GM19467 (cell line): Measurements from ENCODE around the gene GOSR1.
A peak's percentile ranks its signal among the peaks of the same experiment; 100 is the strongest.
"Not testable (repeated sequence)": the region's sequence is repeated elsewhere in the genome, so short reads cannot be mapped to it uniquely, and the experiment has no call there.

ENCODE experiments used
- ATAC-seq: cut with Tn5 transposase; IDR thresholded peaks from one replicate; pipeline ENCODE4 v1.9.1; 2021; ENCODE audit warnings: mild to moderate bottlenecking, moderate library complexity; ENCODE audit not compliant: unreplicated experiment

The GOSR1 gene

DNA sequence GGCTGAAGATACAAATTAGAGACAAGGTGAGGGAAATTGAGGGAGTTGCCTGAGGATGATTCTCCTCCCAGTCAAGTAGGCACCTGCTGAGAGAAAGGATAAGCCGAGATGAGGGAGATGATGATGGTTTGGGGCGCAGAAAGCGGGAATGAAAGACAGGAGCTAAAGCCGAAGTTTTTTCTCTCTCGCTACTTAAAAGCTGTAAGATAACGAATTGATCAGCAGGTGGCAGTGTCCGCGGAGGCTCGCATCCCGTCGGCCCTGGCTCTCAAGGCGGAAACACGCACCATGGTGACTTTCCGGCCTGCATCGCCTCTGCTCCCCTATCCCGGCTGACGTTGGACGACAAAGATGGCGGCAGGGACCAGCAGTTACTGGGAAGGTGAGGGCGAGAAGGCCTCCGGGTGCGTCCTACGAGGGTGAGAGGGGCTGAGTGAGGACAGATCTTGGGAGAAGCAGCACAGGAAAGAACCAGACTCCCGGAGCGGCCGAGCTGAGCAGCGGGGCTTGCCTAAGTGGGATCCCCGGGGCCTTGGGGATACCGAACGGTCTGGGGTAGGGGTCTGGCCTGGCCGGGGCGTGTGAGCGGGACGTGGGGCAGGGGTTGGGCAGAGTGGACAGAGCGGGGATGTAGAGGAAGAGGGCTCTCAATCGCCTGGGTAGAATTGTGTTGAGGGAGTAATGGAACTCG lies at the start of gene GOSR1:
Gene GOSR1, plus strand, starts transcription at position 326 of the 691 bp plus-strand sequence. Its CDS starts 26 bp downstream, at position 352.
- ATAC-seq, result peak; percentile 86

DNA sequence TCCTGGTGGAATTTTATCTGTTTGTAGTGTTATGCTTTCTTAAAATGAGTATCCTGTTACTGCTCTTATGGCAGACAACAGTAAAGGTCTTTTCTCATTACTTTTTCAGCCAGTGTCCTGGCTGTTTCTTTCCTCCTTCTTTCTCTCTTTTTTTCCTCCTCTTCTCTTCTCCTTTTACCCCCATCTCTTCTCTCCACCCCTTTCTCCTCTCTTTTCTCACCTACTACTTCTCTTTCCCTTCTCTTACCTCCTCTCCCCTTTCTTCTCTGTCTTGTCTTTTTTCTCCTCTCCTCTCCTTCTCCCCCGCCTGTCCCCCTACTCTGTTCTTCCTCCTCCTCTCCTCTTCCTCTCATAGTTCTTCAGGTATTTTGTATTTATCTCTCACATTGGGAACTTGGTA lies 49.6 kb upstream of the GOSR1 start:
- no peak for ATAC-seq

DNA sequence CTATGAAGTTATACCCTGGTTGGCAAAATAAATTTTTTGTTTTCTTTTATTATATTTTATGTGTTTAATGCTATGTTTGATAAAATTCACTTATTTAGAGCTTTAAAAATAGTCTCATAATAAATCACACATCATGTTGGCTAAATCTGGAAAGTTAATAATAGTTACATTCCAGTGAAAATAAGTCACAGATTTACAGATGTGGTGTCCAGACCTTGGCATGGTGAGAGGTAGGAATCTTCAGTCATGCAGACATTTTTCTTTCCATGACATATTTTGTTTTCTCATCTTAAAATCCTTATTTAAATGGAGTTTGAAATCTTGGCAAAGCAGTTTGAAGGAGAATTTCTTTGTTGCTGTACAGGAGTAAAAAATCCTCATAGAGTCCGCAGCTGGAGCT lies 48.1 kb upstream of the GOSR1 start:
- ATAC-seq, result no peak

DNA sequence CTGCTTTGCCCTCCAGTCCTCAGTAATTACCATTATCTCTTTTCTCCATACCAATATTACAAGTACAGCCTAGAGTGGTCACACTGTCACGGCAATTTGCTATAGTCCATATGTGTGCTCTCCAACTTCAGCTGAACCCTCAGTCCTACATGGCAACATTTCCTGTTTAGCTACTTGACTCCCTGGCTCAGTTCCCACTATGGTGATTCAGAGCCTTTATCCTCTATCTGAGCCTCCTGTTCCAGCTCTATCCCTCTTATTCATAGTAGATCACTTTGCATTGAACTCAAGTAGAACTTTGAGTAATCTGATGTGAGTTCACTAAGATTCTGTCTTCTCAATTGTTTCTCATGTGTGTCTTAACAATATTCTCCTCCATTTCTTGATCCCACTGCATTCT lies 43.7 kb upstream of the GOSR1 start:
- no peak for ATAC-seq

DNA sequence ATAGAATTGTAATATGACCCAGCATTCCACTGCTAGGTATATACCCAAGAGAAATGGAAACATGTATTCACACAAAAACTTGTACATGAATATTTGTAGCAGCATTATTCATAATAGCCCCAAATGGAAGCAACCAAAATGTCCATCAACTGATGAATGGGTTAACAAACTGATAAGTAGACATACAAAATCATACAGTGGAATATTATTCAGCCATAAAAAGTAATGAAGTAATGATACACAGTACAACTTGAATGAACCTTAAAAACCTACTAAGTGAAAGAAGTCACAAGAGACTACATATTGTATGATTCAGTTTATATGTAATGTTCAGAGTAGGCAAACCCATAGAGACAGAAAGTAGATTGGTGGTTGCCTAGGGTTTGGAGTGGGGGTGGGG lies 40.5 kb upstream of the GOSR1 start:
- ATAC-seq, result no peak

DNA sequence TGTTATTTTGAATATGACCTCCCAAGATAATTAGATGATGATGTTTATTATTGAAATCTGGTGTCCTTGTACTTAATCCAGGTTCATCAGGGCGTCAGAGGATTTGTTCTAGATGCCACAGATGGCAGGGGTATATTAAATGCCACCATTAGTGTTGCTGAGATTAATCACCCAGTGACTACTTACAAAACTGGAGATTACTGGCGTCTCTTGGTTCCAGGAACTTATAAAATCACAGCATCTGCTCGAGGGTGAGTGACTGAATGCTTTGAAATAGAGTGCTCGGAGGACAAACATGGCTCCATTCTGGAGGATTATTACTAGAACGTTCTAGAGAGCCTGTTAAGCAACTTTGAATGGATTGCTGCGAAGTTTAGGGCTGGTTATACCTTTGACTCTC lies 33.5 kb upstream of the GOSR1 start:
- no peak for ATAC-seq

DNA sequence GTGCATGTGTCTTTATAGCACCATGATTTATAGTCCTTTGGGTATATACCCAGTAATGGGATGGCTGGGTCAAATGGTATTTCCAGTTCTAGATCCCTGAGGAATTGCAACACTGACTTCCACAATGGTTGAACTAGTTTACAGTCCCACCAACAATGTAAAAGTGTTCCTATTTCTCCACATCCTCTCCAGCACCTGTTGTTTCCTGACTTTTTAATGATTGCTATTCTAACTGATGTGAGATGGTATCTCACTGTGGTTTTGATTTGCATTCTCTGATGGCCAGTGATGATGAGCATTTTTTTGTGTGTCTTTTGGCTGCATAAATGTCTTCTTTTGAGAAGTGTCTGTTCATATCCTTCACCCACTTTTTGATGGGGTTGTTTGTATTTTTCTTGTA lies 30.6 kb upstream of the GOSR1 start:
- not testable (repeated sequence) for ATAC-seq

DNA sequence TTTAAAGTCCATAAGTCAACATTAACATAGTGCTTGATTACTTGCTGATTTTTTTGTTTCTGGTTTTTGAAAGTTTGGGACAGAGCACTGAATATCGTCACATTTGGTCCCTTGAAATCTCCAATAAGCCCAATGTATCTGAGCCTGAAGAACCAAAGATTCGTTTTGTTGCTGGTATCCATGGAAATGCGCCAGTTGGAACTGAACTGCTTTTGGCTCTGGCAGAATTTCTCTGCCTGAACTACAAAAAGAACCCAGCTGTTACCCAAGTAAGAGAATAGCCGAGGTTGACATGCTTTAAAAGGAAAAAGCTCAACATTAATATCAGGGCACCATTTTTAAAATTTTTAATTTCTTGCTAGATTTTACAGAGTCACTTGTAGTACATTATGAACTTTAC lies 27.7 kb upstream of the GOSR1 start:
- no peak for ATAC-seq

DNA sequence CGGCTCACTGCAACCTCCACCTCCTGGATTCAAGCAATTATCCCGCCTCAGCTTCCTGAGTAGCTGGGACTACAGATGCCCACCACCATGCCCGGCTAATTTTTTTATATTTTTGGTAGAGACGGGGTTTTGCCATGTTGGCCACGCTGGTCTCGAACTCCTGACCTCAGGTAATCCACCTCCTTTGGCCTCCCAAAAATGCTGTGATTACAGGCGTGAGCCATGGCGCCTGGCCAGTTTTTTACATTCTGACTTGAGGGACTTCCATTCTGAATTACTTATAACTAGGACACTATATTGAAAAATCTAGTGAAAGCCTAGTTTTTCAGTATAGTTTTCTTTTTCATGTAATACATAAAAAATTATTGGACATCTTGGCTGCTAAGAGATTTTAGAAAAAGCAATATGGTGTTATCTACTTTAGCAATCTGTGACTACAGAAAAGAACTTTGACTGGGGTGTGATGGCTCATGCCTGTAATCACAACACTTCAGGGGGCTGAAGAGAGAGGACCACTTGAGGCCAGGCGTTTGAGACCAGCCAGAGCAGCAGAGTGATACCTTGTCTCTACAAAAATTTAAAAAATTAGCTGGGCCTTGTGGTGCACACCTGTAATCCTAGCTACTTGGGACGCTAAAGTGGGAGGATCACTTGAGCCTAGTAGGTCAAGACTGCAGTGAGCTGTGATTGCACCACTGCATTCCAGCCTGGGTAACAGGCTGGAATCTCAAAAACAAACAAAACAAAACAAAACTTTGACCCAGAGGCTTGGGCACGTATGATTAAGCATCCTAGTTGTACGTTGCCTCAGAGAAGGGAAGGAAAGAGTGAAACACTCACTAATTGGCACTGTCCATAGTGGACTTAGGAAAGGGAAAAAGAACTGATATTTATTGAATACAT lies 26.8 kb upstream of the GOSR1 start:
- no peak for ATAC-seq

DNA sequence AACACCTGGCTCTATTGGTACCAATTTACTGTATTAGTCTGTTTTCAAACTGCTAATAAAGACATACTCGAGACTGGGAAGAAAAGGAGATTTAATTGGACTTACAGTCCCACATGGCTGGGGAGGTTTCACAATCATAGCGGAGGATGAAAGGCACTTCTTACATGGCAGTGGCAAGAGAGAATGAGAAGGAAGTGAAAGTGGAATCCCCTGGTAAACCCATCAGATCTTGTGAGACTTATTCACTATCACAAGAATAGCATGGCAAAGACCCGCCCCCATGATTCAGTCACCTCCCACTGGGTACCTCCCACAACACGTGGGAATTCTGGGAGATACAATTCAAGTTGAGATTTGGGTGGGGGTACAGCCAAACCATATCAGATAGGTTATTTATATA lies 22.6 kb upstream of the GOSR1 start:
- no peak for ATAC-seq

DNA sequence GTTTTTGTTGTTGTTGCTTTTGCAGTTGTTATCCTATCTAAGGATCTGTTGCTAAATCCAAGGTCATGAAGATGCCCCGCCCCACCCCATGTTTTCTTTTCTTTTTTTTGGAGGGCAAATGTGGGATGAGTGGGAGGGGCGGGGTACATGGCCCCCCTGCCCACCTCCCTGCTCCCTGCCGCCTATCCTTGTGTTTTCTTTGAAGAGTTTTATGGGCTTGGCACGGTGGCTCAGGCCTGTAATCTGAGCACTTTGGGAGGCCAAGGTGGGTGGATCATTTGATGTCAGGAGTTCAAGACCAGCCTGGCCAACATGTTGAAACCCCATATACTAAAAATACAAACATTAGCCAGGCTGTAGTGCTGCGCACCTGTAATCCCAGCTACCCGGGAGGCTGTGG lies 18.8 kb upstream of the GOSR1 start:
- ATAC-seq, result no peak

DNA sequence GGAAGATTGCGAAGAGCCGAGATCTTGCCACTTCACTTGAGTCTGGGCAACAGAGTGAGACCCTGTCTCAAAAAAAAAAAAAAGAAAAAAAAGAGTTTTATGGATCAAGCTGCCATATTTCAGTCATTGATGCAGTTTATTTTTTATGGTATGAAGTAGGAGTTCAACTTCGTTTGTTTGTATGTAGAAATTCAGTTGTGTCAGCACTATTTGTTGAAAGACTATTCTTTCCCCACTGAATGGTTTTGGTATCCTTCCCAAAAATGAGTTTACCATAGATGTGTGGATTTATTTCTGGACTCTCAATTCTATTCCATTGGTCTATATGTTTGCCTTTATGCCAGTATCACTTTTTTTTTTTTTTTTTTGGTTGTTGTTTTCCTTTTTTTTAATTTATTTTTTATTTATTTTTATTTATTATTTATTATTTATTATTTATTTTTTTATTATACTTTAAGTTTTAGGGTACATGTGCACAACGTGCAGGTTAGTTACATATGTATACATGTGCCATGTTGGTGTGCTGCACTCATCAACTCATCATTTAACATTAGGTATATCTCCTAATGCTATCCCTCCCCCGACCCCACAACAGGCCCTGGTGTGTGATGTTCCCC lies 18.3 kb upstream of the GOSR1 start:
- ATAC-seq, result not testable (repeated sequence)

DNA sequence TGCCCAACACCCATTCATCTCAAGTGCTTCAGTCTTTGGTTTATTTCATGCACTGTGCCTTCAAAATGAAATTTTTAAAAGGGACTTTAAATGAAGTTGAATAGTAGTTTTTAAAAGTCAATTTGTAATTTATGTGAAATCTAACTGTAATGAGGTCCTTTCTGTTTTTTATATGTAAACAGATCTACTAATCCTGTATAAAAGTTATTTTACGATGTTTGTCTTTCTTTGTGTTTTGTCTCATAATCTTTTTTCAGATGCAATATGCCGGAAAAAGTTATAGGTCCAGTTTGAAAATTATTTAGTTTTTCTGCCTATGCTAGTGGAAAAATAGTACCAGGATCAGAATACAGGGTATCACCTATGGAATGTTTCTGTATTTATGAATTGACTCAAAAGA lies 8.7 kb upstream of the GOSR1 start:
- no peak for ATAC-seq

DNA sequence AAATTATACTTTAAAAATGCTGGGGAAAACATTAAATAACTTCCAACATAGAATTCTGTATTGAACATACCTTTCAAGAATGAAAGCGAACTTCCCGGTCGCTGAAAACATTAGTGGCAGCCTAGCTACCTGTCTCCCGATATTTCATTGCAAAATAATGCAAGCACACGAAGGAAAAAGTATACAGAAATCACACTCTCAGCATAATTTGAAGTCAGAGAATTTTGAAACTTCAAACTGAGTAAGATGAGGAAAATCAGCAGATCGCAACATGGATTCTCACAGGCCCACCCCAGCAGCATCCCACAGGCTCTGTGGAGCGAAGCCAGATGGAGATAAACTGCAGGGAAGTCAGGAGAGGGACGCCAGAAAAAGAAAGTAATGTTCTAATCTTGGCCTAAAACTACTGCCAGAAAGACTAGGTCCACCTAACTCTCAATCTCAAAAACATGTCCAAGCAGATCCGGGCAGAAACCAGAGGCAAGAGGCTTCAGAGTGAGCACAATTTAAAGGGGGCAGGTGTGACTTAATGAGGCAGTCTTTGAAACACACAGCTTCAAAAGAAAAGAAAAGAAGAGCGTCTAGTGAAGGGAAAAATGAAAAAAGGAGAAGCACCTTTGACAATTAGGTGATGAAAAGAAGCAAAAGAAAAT lies 4.8 kb upstream of the GOSR1 start:
- no peak for ATAC-seq

DNA sequence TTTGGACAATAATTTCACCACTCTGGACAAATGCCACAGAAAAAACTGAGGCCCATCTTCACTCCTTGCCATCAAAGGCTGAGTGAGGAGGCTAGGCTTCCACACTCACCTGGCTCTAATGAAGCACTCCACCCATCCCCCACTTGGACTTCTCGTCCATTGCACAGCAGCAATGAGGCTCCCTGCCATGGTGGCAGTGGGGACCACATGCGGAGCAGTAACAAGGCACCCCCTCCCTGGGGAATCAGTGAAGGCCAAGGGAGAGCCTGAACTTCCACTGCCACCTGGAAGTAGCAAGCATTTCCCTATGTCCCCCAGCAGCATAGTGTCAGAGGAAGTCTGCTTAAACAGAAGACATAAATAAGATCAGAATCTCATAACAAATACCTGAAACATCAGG lies 2.0 kb upstream of the GOSR1 start:
- no peak for ATAC-seq

DNA sequence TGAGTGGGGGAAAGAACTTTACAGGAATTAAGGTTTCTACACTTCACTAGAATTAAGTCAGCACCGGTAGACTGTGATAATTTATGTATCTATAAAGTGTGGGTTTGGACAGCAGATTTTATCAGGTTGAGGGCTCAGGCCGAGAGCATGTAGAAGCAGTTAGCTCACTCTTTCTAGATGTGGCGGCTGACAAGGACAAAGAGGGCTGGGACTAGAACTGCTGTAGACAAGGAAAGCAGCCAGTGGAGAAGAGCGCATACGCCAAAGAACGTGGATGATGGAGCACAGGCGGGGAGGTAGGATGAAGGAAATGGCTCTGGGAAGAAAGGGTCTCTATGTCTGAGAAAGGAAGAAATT lies 504 bp upstream of the GOSR1 start:
- peak; percentile 27 for ATAC-seq

DNA sequence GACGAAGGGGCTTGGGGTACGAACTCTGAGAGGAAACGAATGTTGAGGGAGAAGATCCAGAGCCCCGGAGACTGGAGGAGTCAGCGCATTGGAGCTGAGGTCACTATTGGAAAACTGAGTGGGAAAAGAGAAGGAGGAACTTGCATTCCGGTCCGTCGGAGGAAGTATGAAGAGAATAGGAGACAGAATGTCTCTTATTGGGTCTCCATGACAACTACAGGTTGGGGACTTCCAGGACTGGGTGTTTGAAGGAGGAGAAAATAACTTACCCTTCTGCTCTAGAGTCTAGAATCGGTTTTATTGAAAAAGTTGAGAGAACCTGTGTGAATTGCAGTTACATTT lies 537 bp downstream of the GOSR1 start:
- no peak for ATAC-seq

DNA sequence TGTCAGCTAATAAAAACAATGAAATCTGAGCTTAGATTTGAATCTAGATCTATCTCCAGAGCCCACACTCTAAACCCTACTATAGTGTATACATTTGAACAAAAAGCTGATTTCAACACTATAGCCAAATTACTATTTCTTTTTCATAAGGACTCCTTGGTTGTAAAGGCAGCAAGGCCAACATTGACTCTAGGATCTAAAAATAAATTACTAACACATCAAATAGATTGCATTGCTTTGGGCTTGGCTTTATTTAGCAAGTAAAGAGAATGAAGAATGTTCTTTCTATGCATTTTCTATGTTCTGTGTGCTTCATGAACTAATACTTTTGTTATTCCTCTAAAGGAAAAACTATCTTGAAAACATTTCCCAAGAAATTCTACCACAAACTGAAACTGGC lies 5.3 kb downstream of the GOSR1 start:
- no peak for ATAC-seq

DNA sequence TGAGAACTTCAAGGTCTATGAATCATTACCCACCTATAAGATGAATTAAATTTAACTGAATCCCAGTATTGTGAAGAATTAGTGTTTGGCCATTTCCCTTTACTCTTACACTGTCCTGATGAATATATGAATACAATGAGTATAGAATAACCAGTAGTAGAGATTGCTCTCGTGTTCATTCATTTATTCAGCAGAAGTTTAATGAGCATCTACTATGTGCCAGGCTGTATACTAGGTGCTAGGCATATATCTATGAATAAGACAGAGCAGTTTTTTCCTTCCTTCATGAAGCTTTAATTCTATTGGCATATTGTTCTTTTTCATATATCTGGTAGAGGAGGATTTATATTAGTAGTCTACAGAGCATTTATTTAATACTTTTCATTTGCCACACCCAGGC lies 6.0 kb downstream of the GOSR1 start:
- no peak for ATAC-seq

DNA sequence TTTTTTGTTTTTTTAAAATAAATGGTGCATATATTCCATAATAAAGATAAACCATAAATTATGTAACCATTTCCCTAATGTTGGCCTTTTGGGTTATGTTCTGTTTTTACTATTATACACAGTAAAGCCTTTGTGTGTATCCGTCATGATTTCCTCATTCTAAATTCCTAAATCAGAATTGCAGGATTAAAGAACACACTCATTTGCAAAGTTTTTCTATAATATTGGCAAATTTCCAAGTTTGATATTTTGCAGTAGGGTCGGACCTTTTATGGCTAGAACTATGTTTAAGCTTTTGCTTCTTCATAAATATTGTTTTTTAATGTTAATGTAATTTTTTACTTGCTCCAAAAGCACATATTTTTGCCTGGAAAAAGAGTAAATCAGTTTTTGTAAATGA lies 16.6 kb downstream of the GOSR1 start:
- no peak for ATAC-seq

DNA sequence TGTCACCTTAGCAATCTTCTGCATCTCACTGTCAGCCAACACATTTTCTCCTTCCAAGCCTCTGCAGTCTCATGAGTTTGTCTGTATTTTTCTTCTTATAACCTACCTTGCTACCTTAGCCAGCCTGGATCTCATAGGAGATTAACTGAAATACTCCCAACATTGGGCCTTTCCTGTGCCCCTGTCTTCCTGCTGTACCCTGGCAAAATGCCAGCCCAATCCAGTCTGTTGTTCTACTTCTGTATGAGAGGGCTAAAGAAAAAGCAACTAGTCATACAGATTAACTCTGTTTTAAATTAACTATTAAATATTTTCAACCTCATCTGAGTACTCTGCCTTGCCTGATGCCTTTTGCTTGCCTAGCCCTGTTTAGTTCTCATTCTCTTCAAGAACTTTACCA lies 18.4 kb downstream of the GOSR1 start:
- no peak for ATAC-seq

DNA sequence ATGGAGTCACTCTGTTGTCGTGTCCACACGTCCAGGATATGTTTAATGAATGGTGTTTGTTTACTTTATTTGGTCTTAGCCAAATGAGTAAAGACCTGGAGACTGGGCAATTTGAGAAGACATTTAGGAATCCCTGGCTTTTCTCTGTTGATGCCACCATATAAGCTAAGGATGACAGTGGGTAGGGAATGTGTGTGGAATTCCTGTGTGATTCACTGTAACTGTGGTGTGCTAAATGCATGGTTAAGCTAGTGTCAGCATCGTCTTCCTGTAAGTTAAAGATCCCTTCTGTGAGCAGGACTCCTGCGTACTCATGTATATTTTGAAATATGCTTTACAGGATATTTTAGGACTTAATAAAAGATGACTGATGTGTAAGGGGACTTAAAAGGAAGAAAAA lies 26.4 kb downstream of the GOSR1 start:
- ATAC-seq, result no peak
